ENCODE data around the gene ATP9B.

- TF ChIP-seq CTCF (IDR thresholded peaks at IDR 0.05; ENCODE audit: low read depth, low read length, missing input control): no peak
- no peak for TF ChIP-seq RAD21 (IDR thresholded peaks at IDR 0.05)
These were observed 158.4 kb downstream of the ATP9B start for GRCh38 chr18:79227621-79228020.

Data from liver (tissue), 3 donors.